Sigmoid colon (tissue), 4 donors: ENCODE measurements around the gene FGR.

Experiments used
- POLR2A ChIP-seq, 2 donors: fragments of 450-650 bp; IDR thresholded peaks; one replicate each; pipeline ENCODE4 v1.6.1; 2016; ENCODE audit warnings: antibody characterized with exemption in 2 of 2, mild to moderate bottlenecking in 2 of 2, moderate library complexity in 2 of 2
- POLR2AphosphoS5 ChIP-seq, 4 donors: sonication (generic); formaldehyde crosslinking; IDR thresholded peaks; one replicate each; pipeline ENCODE4 v1.6.1; 2017; ENCODE audit warnings: antibody characterized with exemption in 4 of 4
- TF ChIP-seq, protein P1 (sequence below), 4 experiments: fragments of 450-650 bp in 3 of 4; fragments of 200-600 bp in 1 of 4; IDR thresholded peaks; one replicate each; pipeline ENCODE4 v1.5.1; 2016 to 2019; ENCODE audit warnings: antibody characterized with exemption in 4 of 4, mild to moderate bottlenecking in 3 of 4, moderate library complexity in 2 of 4

DNA sequence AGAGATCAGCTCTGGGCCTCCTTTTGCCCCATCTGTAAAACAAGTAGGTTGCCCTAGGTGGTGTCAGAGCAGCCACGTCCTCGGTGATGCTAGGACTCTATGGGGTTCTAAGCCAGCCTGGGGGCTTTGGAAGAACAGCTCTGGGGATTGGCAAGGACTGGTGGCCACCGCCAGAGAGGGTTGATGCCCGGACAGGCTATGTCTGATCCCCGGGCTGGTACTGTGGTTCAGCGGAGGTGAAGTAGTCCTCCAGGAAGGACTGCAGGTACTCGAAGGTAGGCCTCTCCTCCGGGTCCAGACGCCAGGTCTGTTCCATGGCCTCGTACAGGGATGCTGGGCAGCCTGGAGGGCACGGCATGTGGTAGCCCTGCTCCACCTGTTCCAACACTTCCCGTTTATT lies 22.3 kb downstream of the FGR start:
- TF ChIP-seq POLR2A (IDR thresholded peaks at IDR 0.05) (no peak), POLR2AphosphoS5 (IDR thresholded peaks at IDR 0.05) (no peak)
- TF ChIP-seq, protein P1, sequence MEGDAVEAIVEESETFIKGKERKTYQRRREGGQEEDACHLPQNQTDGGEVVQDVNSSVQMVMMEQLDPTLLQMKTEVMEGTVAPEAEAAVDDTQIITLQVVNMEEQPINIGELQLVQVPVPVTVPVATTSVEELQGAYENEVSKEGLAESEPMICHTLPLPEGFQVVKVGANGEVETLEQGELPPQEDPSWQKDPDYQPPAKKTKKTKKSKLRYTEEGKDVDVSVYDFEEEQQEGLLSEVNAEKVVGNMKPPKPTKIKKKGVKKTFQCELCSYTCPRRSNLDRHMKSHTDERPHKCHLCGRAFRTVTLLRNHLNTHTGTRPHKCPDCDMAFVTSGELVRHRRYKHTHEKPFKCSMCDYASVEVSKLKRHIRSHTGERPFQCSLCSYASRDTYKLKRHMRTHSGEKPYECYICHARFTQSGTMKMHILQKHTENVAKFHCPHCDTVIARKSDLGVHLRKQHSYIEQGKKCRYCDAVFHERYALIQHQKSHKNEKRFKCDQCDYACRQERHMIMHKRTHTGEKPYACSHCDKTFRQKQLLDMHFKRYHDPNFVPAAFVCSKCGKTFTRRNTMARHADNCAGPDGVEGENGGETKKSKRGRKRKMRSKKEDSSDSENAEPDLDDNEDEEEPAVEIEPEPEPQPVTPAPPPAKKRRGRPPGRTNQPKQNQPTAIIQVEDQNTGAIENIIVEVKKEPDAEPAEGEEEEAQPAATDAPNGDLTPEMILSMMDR (IDR thresholded peaks at IDR 0.05), result no peak
